ENCODE results near the gene SSC5D. TPM values are rescaled to one million over a fixed set of nuclear protein-coding genes. Genes with fewer than 3 reads are reported as not detected.

SSC5D gene
- total RNA-seq, 1 experiment from 2014 or later: 1.0 TPM

DNA sequence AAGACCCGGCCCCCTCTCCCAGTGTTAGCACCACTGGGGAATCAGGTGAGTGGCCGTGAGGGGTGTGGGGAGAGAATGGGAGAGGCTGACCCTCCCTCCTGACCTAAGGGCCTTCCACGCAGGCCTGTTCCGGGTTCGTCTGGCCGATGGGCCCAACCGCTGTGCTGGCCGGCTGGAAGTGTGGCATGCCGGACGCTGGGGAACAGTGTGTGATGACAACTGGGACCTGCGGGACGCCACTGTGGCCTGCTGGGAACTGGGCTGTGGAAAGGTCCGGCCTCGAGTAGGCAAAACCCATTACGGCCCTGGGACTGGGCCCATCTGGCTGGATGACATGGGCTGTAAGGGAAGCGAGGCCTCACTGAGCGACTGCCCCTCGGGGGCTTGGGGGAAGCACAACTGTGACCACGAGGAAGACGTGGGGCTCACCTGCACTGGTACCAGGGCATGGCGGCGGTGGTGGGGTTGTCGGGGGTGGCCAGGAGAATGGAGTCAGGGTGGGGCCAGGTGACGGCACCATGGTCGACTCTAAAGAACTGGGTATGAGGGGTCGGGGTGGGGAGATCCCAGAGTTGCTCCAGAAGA lies 12.2 kb downstream of the SSC5D start:
- DNase-seq: no peak
- Histone ChIP-seq H2AFZ (ENCODE audit: low read length) (no peak overlapping the region), H4K20me1 (ENCODE audit: insufficient read depth, low read depth, low read length) (no peaks in the 10 kb centered on the region), H3K4me3 (ENCODE audit: low read length) (no peak overlapping the region), H3K9me2 (replicated peaks; ENCODE audit: insufficient read depth, low read length) (no peaks in the 10 kb centered on the region), H3K9ac (ENCODE audit: low read length) (no peak overlapping the region), H3K27ac (ENCODE audit: low read length) (no peak overlapping the region), H3K27me3 (ENCODE audit: low read length) (no peaks in the 10 kb centered on the region), H3K4me1 (ENCODE audit: low read length) (peaks cover 6% of the 10 kb centered on the region), H3K79me2 (ENCODE audit: low read length) (no peaks in the 10 kb centered on the region), H3K36me3 (ENCODE audit: insufficient read depth, low read length) (no peaks in the 10 kb centered on the region), H3K4me2 (ENCODE audit: low read depth, low read length, poor library complexity, severe bottlenecking) (no peak overlapping the region), H3K9me3 (ENCODE audit: low read length) (no peaks in the 10 kb centered on the region)

DNA sequence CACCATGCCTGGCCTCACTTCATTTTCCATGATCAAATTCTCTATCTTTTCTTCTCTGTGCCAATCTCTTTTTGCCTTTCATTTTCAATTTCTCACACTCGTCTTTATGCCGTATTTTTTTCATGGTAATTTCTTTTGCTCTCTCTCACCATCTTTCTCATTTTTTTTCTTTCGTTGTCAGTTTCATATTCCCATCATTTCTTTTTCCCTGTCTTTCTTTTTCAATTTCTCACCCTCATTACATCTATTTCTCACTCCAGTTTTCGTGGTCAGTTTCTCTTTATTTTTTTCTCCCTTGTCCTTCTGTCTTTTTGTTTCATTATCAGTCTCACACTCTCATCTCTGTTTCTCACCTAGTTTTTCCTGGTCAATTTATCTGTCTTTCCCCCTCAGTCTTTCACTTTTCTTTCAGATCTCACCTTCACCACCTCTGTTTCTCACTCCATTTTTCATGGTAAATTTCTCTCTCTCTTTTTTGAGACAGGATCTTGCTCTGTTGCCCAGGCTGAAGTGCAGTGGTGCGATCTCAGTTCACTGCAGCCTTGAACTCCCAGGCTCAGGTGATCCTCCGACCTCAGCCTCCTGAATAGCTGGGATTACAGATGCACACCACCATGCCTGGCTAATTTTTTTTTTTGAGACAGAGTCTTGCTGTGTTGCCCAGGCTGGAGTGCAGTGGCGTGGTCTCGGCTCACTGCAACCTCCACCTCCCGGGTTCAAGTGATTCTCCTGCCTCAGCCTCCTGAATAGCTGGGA lies 14.1 kb downstream of the SSC5D start:
- no peaks in the 10 kb centered on the region for H4K20me1 ChIP-seq (ENCODE audit: insufficient read depth, low read depth, low read length)
- no peak overlapping the region for H3K4me2 ChIP-seq (ENCODE audit: low read depth, low read length, poor library complexity, severe bottlenecking)
- H2AFZ ChIP-seq (ENCODE audit: low read length): no peak overlapping the region
- H3K27me3 ChIP-seq (ENCODE audit: low read length): no peaks in the 10 kb centered on the region
- no peak overlapping the region for H3K4me3 ChIP-seq (ENCODE audit: low read length)
- peaks cover 6% of the 10 kb centered on the region for H3K4me1 ChIP-seq (ENCODE audit: low read length)
- no peaks in the 10 kb centered on the region for H3K79me2 ChIP-seq (ENCODE audit: low read length)
- H3K9ac ChIP-seq (ENCODE audit: low read length): no peak overlapping the region
- no peak overlapping the region for H3K27ac ChIP-seq (ENCODE audit: low read length)
- no peaks in the 10 kb centered on the region for H3K9me3 ChIP-seq (ENCODE audit: low read length)
- no peaks in the 10 kb centered on the region for H3K36me3 ChIP-seq (ENCODE audit: insufficient read depth, low read length)
- H3K9me2 ChIP-seq (replicated peaks; ENCODE audit: insufficient read depth, low read length): no peaks in the 10 kb centered on the region
- DNase-seq: no peak

DNA sequence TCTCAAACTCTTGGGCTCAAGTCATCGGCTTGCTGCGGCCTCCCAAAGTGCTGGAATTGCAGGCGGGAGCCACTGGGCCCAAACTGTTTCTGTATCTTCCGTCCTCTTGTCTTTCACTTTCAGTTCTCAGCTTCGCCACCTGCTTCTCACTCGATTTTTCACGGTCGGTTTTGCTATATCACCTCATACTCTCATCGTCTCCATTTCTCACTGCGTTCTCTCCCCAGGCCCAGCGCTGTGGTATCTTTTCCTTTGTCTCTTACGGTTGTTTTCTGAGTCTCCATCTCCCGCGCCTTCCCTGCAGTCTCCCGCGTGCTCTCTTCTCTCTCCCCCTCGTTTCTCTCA lies 14.9 kb downstream of the SSC5D start:
- Histone ChIP-seq H3K9me2 (replicated peaks; ENCODE audit: insufficient read depth, low read length) (no peaks in the 10 kb centered on the region), H3K4me1 (ENCODE audit: low read length) (peaks cover 6% of the 10 kb centered on the region), H3K9ac (ENCODE audit: low read length) (peak overlapping the region; percentile 42), H2AFZ (ENCODE audit: low read length) (no peak overlapping the region; the same call in 1 of the 2 replicates), H3K79me2 (ENCODE audit: low read length) (no peaks in the 10 kb centered on the region), H4K20me1 (ENCODE audit: insufficient read depth, low read depth, low read length) (no peaks in the 10 kb centered on the region), H3K4me3 (ENCODE audit: low read length) (no peak overlapping the region; the same call in 1 of the 2 replicates), H3K27me3 (ENCODE audit: low read length) (no peaks in the 10 kb centered on the region), H3K27ac (ENCODE audit: low read length) (no peak overlapping the region), H3K36me3 (ENCODE audit: insufficient read depth, low read length) (no peaks in the 10 kb centered on the region), H3K9me3 (ENCODE audit: low read length) (no peaks in the 10 kb centered on the region), H3K4me2 (ENCODE audit: low read depth, low read length, poor library complexity, severe bottlenecking) (peak overlapping the region; percentile 79)
- DNase-seq: no peak

DNA sequence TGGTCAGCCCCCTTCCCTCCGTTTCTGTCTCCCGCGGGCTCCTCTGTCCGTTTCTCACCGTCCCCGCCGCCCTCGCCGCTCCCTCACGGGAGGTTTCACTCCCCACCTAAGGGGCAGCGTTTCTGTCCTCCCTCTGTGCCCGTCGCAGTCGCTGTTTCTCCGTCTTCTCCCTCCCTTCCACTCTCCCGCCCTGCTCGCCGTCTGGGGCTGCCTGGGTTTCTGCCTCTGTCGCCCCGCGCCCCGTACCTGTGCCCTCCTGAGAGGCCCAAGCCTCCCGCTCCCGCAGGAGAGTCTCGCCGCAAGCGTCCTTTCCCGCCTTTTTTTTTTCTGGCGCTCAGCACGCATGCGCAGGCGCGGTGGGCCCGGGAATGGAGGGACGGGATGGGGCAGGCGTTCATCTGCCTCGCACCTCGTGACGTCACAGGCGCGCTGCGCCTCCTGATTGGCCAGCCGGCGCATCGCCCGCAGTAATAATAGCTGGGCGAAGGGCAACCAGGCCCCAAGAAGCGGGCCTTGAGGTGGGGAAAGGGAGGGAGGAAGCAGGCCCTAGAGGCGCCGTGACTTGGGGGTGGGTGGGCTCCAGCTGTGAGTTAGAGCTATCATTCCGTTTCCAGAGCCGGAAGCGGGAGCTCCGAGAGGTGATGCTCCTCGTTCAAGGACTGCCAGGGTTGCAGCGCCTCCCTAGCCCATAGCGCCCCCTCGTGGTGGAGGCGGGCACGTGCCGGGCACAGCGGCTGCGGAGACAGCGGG lies 15.4 kb downstream of the SSC5D start:
- H3K9me3 ChIP-seq (ENCODE audit: low read length): no peaks in the 10 kb centered on the region
- no peaks in the 10 kb centered on the region for H3K79me2 ChIP-seq (ENCODE audit: low read length)
- H3K9ac ChIP-seq (ENCODE audit: low read length): peak overlapping the region; percentile 62
- peaks cover 6% of the 10 kb centered on the region for H3K4me1 ChIP-seq (ENCODE audit: low read length)
- H4K20me1 ChIP-seq (ENCODE audit: insufficient read depth, low read depth, low read length): no peaks in the 10 kb centered on the region
- no peak overlapping the region for H3K27ac ChIP-seq (ENCODE audit: low read length)
- no peaks in the 10 kb centered on the region for H3K9me2 ChIP-seq (replicated peaks; ENCODE audit: insufficient read depth, low read length)
- peak overlapping the region; percentile 79 for H3K4me2 ChIP-seq (ENCODE audit: low read depth, low read length, poor library complexity, severe bottlenecking)
- H3K27me3 ChIP-seq (ENCODE audit: low read length): no peaks in the 10 kb centered on the region
- H3K36me3 ChIP-seq (ENCODE audit: insufficient read depth, low read length): no peaks in the 10 kb centered on the region
- H2AFZ ChIP-seq (ENCODE audit: low read length): peak overlapping the region; percentile 82; the same call in 1 of the 2 replicates
- DNase-seq: peak; percentile 99
- H3K4me3 ChIP-seq (ENCODE audit: low read length): peak overlapping the region; percentile 55; the same call in 1 of the 2 replicates

DNA sequence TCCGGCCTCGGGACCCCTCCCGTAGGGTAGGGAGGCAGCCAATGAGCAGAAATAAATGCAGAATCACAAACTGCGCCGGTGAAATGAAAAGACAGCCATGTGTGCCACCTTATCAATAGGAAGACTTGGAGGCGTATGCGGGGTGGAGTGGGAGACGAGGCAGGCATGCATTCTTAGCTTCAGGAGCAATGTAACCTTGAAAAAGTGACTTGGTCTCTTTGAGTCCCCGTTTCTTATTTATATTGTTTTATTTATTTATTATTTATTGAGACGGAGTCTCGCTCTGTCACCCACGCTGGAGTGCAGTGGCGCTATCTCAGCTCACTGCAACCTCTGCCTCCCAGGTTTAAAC lies 16.0 kb downstream of the SSC5D start:
- no peak overlapping the region for H3K27ac ChIP-seq (ENCODE audit: low read length)
- peak overlapping the region; percentile 55; the same call in 1 of the 2 replicates for H3K4me3 ChIP-seq (ENCODE audit: low read length)
- no peaks in the 10 kb centered on the region for H4K20me1 ChIP-seq (ENCODE audit: insufficient read depth, low read depth, low read length)
- no peak for DNase-seq
- H3K9me3 ChIP-seq (ENCODE audit: low read length): no peaks in the 10 kb centered on the region
- H3K79me2 ChIP-seq (ENCODE audit: low read length): no peaks in the 10 kb centered on the region
- no peaks in the 10 kb centered on the region for H3K27me3 ChIP-seq (ENCODE audit: low read length)
- no peaks in the 10 kb centered on the region for H3K36me3 ChIP-seq (ENCODE audit: insufficient read depth, low read length)
- peak overlapping the region; percentile 62; the same call in 1 of the 2 replicates for H3K9ac ChIP-seq (ENCODE audit: low read length)
- H3K4me2 ChIP-seq (ENCODE audit: low read depth, low read length, poor library complexity, severe bottlenecking): peak overlapping the region; percentile 79
- peaks cover 6% of the 10 kb centered on the region for H3K4me1 ChIP-seq (ENCODE audit: low read length)
- peak overlapping the region; percentile 82; the same call in 1 of the 2 replicates for H2AFZ ChIP-seq (ENCODE audit: low read length)
- no peaks in the 10 kb centered on the region for H3K9me2 ChIP-seq (replicated peaks; ENCODE audit: insufficient read depth, low read length)

DNA sequence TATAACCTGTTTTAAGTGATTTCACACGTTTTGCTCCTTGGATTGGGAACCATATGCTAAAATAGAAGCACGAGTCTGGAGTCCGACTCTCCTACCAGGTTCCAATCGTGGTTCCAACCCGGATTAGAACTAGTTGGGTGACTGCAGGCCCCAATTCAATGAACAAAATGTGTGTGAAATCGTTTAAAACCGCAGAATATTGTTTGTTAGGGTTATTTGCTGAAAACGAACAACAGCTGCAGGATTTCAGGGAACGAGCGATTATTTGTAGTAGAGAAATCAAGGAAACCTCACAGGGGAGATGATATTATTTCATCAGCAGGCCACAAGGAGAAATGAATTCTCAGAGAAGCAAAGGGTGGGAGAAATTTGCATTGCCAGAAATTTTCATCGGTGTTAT lies 16.7 kb downstream of the SSC5D start:
- H3K36me3 ChIP-seq (ENCODE audit: insufficient read depth, low read length): no peaks in the 10 kb centered on the region
- H3K4me2 ChIP-seq (ENCODE audit: low read depth, low read length, poor library complexity, severe bottlenecking): no peak overlapping the region
- H3K9me3 ChIP-seq (ENCODE audit: low read length): no peaks in the 10 kb centered on the region
- H3K9me2 ChIP-seq (replicated peaks; ENCODE audit: insufficient read depth, low read length): no peaks in the 10 kb centered on the region
- H3K4me3 ChIP-seq (ENCODE audit: low read length): no peak overlapping the region
- H3K9ac ChIP-seq (ENCODE audit: low read length): no peak overlapping the region
- no peak overlapping the region for H3K27ac ChIP-seq (ENCODE audit: low read length)
- H3K79me2 ChIP-seq (ENCODE audit: low read length): no peaks in the 10 kb centered on the region
- no peaks in the 10 kb centered on the region for H3K27me3 ChIP-seq (ENCODE audit: low read length)
- DNase-seq: no peak
- H3K4me1 ChIP-seq (ENCODE audit: low read length): peaks cover 6% of the 10 kb centered on the region
- no peak overlapping the region for H2AFZ ChIP-seq (ENCODE audit: low read length)
- H4K20me1 ChIP-seq (ENCODE audit: insufficient read depth, low read depth, low read length): no peaks in the 10 kb centered on the region

DNA sequence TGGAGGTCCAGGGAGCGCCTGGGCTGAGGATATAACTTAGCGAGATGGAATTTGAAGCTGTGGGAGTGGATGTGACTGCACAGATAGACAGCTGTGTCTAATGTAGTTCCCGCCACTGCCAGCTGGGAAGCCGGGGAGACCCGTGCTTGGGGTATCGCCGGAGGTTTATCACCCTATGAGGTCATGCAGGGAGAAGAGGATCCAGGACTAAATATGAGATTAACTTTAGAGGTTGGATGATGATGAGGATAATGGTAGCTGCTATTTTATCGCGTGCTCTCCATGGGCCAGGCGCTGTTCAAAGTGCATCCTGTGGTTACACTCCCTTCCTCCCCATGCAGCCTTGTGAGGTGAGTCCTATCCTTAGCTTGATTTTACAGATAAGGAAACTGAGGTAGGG lies 19.9 kb downstream of the SSC5D start:
- Histone ChIP-seq H4K20me1 (ENCODE audit: insufficient read depth, low read depth, low read length) (no peaks in the 10 kb centered on the region), H3K4me3 (ENCODE audit: low read length) (no peak overlapping the region), H3K27ac (ENCODE audit: low read length) (no peak overlapping the region), H3K4me1 (ENCODE audit: low read length) (peaks cover 5% of the 10 kb centered on the region), H2AFZ (ENCODE audit: low read length) (no peak overlapping the region), H3K4me2 (ENCODE audit: low read depth, low read length, poor library complexity, severe bottlenecking) (no peak overlapping the region), H3K79me2 (ENCODE audit: low read length) (no peaks in the 10 kb centered on the region), H3K9ac (ENCODE audit: low read length) (no peak overlapping the region), H3K36me3 (ENCODE audit: insufficient read depth, low read length) (no peaks in the 10 kb centered on the region), H3K9me3 (ENCODE audit: low read length) (no peaks in the 10 kb centered on the region), H3K27me3 (ENCODE audit: low read length) (0 out of 2 replicates have a peak, but pooled peaks cover 3% of the 10 kb centered on the region), H3K9me2 (replicated peaks; ENCODE audit: insufficient read depth, low read length) (no peaks in the 10 kb centered on the region)
- DNase-seq: no peak
